GM20431 (cell line): ENCODE data around the gene DENND1A.

ENCODE experiments used
- in situ Hi-C: fragments of 300-500 bp; cut with MseI, MboI; formaldehyde crosslinking; loops from one replicate; pipeline ENCODE4 v1.15.0; 2020; ENCODE audit warnings: low sequenced_read_pairs; ENCODE audit not compliant: unreplicated experiment

Gene DENND1A

DNA sequence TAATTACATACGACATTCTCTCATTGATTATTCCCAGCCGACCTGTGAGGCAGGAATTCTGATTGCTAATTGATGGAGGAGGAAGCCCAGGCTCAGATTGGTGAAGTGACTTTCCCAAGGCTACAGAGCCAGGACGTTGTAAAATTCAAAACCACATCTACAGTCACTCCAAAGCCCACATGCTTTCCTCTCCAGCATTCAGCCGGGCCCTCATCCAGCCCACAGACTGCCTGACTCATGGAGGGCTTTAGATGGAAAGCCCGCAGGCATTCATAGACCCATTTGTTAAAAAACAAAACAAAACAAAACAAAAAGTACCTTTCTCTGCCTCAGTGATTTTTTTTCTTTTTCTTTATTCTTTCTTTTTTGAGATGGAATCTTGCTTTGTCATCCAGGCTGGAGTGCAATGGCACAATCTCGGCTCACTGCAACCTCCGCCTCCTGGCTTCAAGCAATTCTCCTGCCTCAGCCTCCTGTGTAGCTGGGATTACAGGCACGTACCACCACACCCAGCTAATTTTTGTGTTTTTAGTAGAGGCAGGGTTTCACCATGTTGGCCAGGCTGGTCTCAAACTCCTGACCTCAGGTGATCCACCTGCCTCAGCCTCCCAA is 596.8 kb downstream of the DENND1A start:
- in situ Hi-C loops, result loop anchor here (25.0 kb wide), 1 partner anchor 96 kb away; no protein-coding TSS in a partner anchor

DNA sequence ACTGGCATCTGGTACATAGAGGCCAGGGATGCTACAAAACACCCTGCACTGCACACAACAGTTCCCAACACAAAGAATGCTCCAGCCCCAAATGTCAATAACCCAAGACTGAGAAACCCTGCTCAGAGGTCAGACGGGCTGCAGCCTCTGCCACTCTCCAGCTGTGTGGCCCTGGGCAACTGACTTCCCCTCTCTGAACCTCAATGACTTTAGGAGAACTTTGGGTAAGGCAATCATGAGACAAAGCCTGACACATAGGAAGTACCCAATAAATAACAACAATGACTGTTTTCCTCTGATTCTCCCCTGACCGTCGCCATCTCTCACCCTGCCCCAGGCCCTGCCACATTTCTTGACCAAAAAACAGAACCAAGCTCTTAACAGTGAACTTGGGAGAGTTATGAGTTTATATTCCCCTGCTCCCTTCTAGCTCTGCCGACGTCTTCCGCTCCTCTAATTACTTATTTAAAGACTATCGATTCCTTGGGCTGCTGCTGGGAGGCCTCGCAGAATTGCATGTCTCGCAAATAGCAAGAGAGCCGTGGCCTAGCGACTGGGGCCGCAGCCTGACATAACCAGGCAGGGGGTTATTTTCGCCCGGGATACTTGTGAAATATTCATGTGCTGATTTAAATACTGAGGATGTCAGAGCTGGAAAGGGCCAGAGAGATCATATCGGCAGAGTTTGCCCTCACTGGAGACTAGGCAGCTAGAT is 598.4 kb downstream of the DENND1A start:
- in situ Hi-C loops, result loop anchor here (25.0 kb wide), 1 partner anchor 94 kb away; no protein-coding TSS in a partner anchor
